Body of pancreas (tissue), 4 donors: ENCODE measurements around the gene CPN2. TPM values are rescaled to one million over a fixed set of nuclear protein-coding genes. Genes with fewer than 3 reads are reported as not detected.

Source experiments
- ATAC-seq: fragments of 150-250 bp; one replicate; pipeline ENCODE4 v1.9.1; 2016
- DNase-seq, 4 donors: peaks; one replicate each; pipeline ENCODE4 v3.0.0-alpha.2; 2019
- H3K27ac ChIP-seq, 4 donors: fragments of 200-600 bp; sonication (generic); 1 replicate in 3 of 4; 2 replicates in 1 of 4; pipeline versions ENCODE4 v1.5.1 to v1.6.1; 2016 to 2019; ENCODE audit warnings: mild to moderate bottlenecking in 1 of 4, mixed read lengths in 1 of 4, moderate library complexity in 1 of 4
- H3K27me3 ChIP-seq, 2 donors: fragments of 200-600 bp; sonication (generic); one replicate each; pipeline ENCODE4 v1.6.0; 2016; ENCODE audit warnings: mild to moderate bottlenecking in 1 of 2
- H3K36me3 ChIP-seq, 2 donors: fragments of 200-600 bp; sonication (generic); replicated peaks in 1 of 2; 2 replicates each; pipeline ENCODE4 v1.5.1; 2016; ENCODE audit warnings: low read depth in 2 of 2; ENCODE audit not compliant: insufficient read depth in 1 of 2
- H3K4me1 ChIP-seq: fragments of 200-600 bp; sonication (generic); one replicate; pipeline ENCODE4 v1.6.0; 2016
- H3K4me3 ChIP-seq, 2 donors: fragments of 200-600 bp; sonication (generic); 1 replicate in 1 of 2; 2 replicates in 1 of 2; pipeline ENCODE4 v1.5.1; 2016 to 2019
- H3K9me3 ChIP-seq, 3 donors: fragments of 200-600 bp; sonication (generic); 1 replicate in 2 of 3; 2 replicates in 1 of 3; pipeline ENCODE4 v1.5.1; 2016
- CTCF ChIP-seq, 7 experiments: fragments of 450-650 bp in 4 of 7; fragments of 200-600 bp in 3 of 7; sonication (generic) in 3 of 7; IDR thresholded peaks; one replicate each; pipeline ENCODE4 v1.5.1; 2016 to 2019; ENCODE audit warnings: antibody characterized with exemption in 7 of 7
- POLR2A ChIP-seq, 3 donors: fragments of 450-650 bp; IDR thresholded peaks; one replicate each; pipeline ENCODE4 v1.6.1; 2016; ENCODE audit warnings: antibody characterized with exemption in 3 of 3, mild to moderate bottlenecking in 2 of 3
- WGBS, 2 donors: methylation state at CpG; one replicate each; pipeline ENCODE4 v1.1.5; 2017; 5-methylcytosine and 5-hydroxymethylcytosine counted together
- intact Hi-C: fragments of 100-400 bp; cut with DNase I; formaldehyde crosslinking; loops from one replicate; pipeline ENCODE4 v1.15.1; 2023
- total RNA-seq, 2 donors: library from RNA; depleted of rRNA; stranded (reverse); fragments of >200 nt; gene quantifications; one replicate each; pipeline ENCODE4 v1.1.0, GENCODE V29; 2016

CPN2 gene
- not detected for total RNA-seq

- no peak for DNase-seq
- H3K4me3 ChIP-seq = no peak within 1 kb of the TSS
- H3K4me1 ChIP-seq = no peaks in the 10 kb centered on the region
- TF ChIP-seq CTCF (IDR thresholded peaks at IDR 0.05) (no peak), POLR2A (IDR thresholded peaks at IDR 0.05) (no peak)
- no peaks in the 10 kb centered on the region for H3K9me3 ChIP-seq
- WGBS, 2 donors = 82 to 83% methylated on average over 14 to 24 of the region's 24 CpGs
- H3K27ac ChIP-seq = no peak within 1 kb of the TSS
- ATAC-seq = no peak
- H3K27me3 ChIP-seq = no peaks in the 10 kb centered on the region
- intact Hi-C loops = no loop called here
- no peaks in the 10 kb centered on the region for H3K36me3 ChIP-seq
These were observed at the start of gene CPN2 for GRCh38 chr3:194351080-194351672. TSS of gene CPN2 (minus strand) at chr3:194351328. CDS start at chr3:194342702, 8,626 bp downstream.

- 81 to 84% methylated on average over 14 to 15 of the region's 15 CpGs for WGBS, 2 donors
- H3K27me3 ChIP-seq = peaks cover 0 to 9% of the 10 kb centered on the region in 2 donors
- no peak for TF ChIP-seq CTCF (IDR thresholded peaks at IDR 0.05)
- no peak for TF ChIP-seq POLR2A (IDR thresholded peaks at IDR 0.05)
- intact Hi-C loops = loop anchor here (5.0 kb wide), 1 partner anchor 63 kb away; no protein-coding TSS in a partner anchor
- H3K4me1 ChIP-seq = peaks cover 21% of the 10 kb centered on the region
- no peaks in the 10 kb centered on the region for H3K9me3 ChIP-seq
- H3K27ac ChIP-seq = no peak overlapping the region
- H3K36me3 ChIP-seq = no peaks in the 10 kb centered on the region
- no peak overlapping the region for H3K4me3 ChIP-seq
- no peak for ATAC-seq
- DNase-seq = no peak
These were observed 48.8 kb upstream of the CPN2 start for GRCh38 chr3:194399874-194400411.

- ATAC-seq = no peak
- Histone ChIP-seq H3K9me3 (no peaks in the 10 kb centered on the region), H3K4me3 (no peak within 1 kb of the TSS), H3K27ac (no peak within 1 kb of the TSS), H3K27me3 (peaks cover 0 to 9% of the 10 kb centered on the region in 2 donors), H3K36me3 (no peaks in the 10 kb centered on the region), H3K4me1 (peaks cover 21% of the 10 kb centered on the region)
- TF ChIP-seq CTCF (IDR thresholded peaks at IDR 0.05) (no peak), POLR2A (IDR thresholded peaks at IDR 0.05) (no peak)
- intact Hi-C loops = no loop called here
- no peak for DNase-seq
- 47 to 61% methylated on average over 2 of the region's 2 CpGs for WGBS, 2 donors
These were observed 48.0 kb upstream of the CPN2 start, which contains the start of gene GP5 for GRCh38 chr3:194399166-194399565. TSS of gene GP5 (minus strand) at chr3:194399266. CDS start at chr3:194398282, 984 bp downstream.

- Histone ChIP-seq H3K4me3 (no peak overlapping the region), H3K4me1 (peaks cover 21% of the 10 kb centered on the region), H3K36me3 (no peaks in the 10 kb centered on the region), H3K9me3 (no peaks in the 10 kb centered on the region), H3K27ac (no peak overlapping the region), H3K27me3 (peaks cover 0 to 9% of the 10 kb centered on the region in 2 donors)
- TF ChIP-seq POLR2A (IDR thresholded peaks at IDR 0.05) (no peak), CTCF (IDR thresholded peaks at IDR 0.05) (no peak)
- WGBS, 2 donors = 4% methylated on average over 25 of the region's 38 CpGs; no CpG with 5 or more reads in 1 of the 2 donors
- intact Hi-C loops = no loop called here
- DNase-seq (no peak), ATAC-seq (peak; percentile 18)
These were observed 46.7 kb upstream of the CPN2 start for GRCh38 chr3:194397757-194398312.
